ENCODE results near the gene TPP2. TPM values are rescaled to one million over a fixed set of nuclear protein-coding genes. Genes with fewer than 3 reads are reported as not detected.

Gene TPP2
- total RNA-seq, 1 donor from 2014 or later = 33.0 TPM

DNA sequence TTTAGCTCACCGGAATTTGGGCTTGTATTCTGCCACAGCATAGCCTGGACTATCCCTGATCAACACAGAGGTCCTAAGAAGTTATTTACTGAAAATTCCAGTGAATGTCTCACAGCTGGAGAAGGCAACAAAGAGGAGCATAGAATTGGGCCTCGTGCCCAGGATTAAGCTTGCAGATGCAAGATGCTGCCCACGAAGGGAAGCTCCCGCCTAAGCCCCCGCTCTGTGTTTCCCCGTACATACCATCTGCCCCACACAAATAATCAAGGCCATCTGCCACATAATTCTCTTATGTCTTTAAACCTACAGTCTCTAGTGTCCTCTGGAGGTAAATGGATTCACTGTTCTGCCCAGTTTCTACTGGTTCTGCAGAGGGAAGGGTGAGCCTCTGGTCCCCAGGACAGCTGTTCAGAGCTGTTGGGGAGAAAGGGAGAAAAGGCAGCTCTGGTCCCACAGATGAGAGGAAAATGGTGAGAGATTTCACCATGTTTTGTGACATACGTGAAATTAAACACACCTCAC is 7.4 kb upstream of the TPP2 start:
- intact Hi-C loops (cut with micrococcal nuclease) = no loop called here
- ATAC-seq = no peak
- no peak for DNase-seq

- DNase-seq (peak; percentile 81), ATAC-seq (peak; percentile 31)
- intact Hi-C loops (cut with micrococcal nuclease) = loop anchor here (5.0 kb wide), 1 partner anchor 255 kb away; the partner anchor contains the start of gene ERCC5
Measured at GRCh38 chr13:102591988-102592781, 4.6 kb upstream of the TPP2 start.

DNA sequence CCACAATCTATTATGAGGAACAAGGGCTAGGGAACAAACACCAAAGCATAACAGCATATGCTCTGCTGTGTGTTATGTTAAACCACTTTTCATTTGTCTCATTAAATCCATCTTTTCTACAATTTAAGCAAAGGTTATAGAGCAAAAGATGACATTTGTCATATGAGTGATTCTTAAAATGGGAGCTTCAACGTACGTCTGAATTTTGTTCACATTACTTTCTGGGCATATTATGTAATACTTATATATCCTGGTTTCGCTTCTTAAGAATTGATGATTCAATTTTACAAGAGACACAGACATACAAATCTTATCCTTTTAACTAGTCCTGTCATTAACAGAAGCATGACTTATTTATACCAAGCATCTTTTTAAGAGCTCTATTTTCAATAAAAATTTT is 3.3 kb upstream of the TPP2 start:
- intact Hi-C loops (cut with micrococcal nuclease) = loop anchor here (5.0 kb wide), 1 partner anchor 254 kb away; the partner anchor contains the start of gene ERCC5
- ATAC-seq (no peak), DNase-seq (no peak)

DNA sequence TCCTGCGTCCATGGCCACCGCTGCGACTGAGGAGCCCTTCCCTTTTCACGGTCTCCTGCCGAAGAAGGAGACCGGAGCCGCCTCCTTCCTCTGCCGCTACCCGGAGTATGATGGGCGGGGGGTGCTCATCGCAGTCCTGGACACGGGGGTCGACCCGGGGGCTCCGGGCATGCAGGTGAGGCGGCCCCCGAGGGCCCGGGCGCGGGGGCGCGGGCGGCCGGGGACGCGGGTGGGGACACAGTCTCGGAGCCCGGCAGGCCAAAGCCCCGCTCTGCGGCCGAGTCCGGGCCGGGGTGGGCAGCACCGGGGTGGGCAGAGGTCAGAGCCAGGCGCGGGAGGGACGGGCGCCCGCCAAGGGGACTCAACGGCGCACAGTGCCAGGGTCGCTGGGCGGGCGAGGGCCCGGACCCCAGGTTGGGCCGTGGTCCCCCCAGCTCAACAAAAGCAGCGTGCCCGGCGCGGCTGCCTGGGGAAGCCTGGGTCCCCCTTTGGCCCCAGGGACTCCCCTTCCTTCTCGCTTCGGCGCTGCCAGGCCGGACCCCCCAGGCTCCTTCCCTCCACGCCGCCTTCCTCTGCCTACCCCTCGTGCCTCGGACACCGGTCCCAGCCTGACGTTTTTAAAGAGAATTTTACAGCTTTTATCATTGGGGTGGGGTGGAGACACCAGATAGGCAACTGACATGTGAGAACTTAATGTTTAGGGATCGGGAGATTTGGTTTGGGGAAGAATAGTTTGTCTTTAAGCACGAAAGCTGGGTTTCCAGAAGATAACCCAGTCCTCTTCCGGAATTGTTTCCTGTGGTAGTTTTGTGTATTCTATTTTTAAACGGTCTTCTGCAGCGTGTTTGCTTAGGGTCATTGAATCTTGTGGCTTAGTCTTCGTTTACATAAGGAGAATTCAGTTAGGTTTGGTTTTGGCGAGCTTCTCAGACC is 509 bp downstream of the TPP2 start:
- ATAC-seq (peak; percentile 20), DNase-seq (no peak)
- intact Hi-C loops (cut with micrococcal nuclease) = no loop called here

DNA sequence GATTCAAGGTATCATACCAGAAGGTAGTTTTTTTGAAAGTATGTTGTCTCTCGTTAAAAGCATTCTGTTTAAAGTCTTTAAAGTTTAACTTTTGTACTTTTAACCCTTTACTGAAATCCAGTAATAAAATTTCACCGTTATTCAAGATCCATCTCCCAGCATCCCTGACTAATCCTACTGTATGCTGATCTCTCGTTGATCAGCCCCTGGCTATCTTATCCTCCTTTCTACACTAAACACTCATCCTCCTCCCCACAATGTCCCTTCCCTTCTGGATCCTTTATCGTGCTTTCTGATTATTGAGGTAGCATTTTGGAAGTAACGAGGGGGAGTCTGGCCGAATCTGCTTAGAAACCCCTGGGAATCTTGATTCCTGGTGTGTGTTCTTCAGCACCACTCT is 1.3 kb downstream of the TPP2 start:
- ATAC-seq (no peak), DNase-seq (no peak)
- intact Hi-C loops (cut with micrococcal nuclease) = no loop called here

DNA sequence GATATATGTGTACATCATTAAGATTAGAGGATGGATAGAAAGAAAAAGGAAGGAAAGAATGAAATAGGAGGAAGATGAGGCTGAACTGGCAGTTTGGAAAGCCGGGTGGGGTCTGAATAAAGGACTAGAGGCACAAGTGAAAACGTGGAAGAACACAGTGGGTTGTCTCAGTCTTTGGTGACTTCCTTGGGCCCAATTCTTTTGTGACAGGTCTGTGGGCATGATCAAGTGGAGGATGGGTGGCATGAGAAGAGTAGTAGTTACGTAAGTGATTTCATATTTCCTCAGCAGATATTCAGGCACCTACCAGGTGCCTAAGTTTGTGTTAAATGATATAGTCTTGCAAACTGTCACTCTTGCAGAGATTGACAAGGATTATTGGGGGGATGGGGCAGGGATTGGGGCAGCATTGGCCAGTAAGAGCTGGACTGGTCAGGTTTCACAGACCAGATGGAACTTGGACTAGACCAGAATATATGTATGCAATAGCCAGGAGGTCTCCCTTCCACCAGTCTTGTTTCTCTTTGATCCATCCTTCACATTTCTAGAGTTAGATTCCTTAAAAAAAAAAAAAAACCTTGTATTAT is 2.7 kb downstream of the TPP2 start:
- intact Hi-C loops (cut with micrococcal nuclease) = no loop called here
- no peak for DNase-seq
- no peak for ATAC-seq

GRCh38 chr13:102606537-102607309 is 9.9 kb downstream of the TPP2 start:
- DNase-seq (no peak), ATAC-seq (no peak)
- intact Hi-C loops (cut with micrococcal nuclease) = no loop called here

DNA sequence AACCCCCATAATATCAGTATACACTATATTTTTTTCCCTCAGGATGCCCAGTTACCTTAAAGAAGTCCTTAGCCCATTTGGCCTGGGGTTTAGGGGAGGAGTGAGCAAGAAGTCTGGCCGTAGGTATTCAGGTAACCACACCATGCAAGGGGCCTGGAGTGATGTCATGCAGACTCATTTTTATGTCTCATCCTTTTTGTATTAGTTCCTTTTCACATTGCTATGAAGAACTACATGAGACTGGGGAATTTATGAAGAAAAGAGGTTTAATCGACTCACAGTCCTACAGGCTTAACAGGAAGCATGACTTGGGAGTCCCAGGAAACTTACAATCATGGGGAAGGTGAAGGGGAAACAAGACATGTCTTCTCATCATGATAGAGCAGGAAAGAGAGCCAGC is 12.2 kb downstream of the TPP2 start:
- intact Hi-C loops (cut with micrococcal nuclease) = no loop called here
- no peak for ATAC-seq
- DNase-seq = no peak

DNA sequence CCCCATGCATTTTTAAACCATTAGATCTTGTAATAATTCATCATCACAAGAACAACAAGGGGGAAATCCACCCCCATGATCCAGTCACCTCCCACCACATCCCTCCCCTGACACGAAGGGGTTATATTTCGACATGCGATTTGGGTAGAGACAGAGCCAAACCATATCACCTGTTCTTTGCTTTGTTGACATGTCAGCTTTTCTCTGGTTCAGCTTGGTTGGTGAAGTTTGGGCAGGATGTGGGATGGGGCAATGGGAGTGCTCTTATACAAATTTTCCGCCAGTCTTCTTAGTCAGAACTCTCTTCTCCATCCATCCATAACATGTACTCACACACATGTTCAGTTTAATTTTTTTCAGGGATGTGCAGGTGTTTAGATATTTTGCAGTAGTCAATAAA is 12.9 kb downstream of the TPP2 start:
- DNase-seq (no peak), ATAC-seq (no peak)
- intact Hi-C loops (cut with micrococcal nuclease) = no loop called here

DNA sequence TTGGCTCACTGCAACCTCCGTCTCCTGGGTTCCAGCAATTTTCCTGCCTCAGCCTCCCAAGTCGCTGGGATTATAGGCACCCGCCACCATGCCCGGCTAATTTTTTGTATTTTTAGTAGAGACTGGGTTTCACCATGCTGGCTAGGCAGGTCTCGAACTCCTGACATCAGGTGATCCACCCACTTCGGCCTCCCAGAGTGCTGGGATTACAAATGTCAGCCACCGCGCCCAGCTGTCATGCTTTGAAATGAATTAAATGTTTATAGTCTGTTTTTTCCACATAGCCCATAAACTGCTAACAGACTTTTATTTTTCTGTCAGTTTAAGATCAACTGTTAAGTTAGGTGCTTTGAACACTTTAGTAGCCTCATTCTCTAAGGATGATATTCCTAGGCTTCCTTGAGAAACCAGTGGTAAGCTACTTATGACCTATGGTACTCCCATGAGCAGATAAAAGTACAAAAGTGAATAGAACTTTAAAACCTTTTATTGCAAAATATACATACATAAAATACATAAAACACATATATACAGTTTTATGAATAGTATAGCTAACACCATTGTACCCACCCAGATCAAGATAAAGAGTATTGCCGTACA is 13.6 kb downstream of the TPP2 start:
- DNase-seq (no peak), ATAC-seq (no peak)
- intact Hi-C loops (cut with micrococcal nuclease) = no loop called here

GRCh38 chr13:102617697-102618350 is 21.0 kb downstream of the TPP2 start:
- peak; percentile 27 for ATAC-seq
- intact Hi-C loops (cut with micrococcal nuclease) = no loop called here

GRCh38 chr13:102620516-102620915 is 23.7 kb downstream of the TPP2 start:
- ATAC-seq = no peak
- DNase-seq = no peak
- intact Hi-C loops (cut with micrococcal nuclease) = no loop called here

More at GRCh38 chr13:102617697-102618350, 21.0 kb downstream of the TPP2 start:
- no peak for DNase-seq

- ATAC-seq (no peak), DNase-seq (no peak)
- intact Hi-C loops (cut with micrococcal nuclease) = no loop called here
Measured at GRCh38 chr13:102626928-102627327, 30.1 kb downstream of the TPP2 start.

DNA sequence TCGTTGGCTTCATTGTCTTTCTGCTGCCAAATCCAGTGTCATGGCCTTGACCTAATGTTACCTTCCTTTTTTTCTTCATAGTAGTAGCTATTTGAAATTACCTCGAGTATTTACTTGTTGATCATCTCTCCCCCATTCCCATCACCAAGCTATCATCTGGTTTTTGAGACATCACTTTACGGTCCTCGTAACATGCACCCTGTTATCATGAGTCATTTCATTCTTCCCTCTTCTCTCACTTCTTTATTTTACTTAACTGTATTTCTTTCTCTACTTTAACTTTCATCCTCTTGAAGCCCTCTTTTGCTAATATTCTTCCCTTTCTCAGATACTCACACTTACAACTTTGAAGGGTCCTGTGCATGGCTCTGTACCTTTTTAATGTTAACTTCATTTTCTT is 31.8 kb downstream of the TPP2 start:
- intact Hi-C loops (cut with micrococcal nuclease) = no loop called here
- ATAC-seq = no peak
- DNase-seq = no peak

- DNase-seq (no peak), ATAC-seq (no peak)
- intact Hi-C loops (cut with micrococcal nuclease) = no loop called here
Measured at GRCh38 chr13:102631198-102631597, 34.4 kb downstream of the TPP2 start.

DNA sequence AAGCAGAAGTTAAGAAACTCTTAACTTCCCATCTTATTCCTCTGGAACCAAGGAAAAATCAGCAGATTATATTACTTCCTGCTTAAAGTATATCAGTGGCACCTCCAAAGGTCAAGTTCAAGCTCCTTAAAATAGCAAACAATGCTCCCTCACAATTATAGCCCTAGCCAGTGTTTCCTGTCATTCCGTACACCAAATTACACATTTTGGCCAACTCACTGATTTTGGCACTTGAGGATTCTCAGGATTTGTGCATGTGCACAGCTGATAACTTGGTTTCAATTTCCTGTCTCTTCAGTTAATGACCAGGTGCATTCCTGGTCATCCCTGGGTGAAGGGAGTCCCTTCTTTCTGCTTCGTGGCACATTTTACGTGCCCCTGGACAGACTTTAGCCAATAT is 42.0 kb downstream of the TPP2 start:
- DNase-seq = no peak
- no peak for ATAC-seq
- intact Hi-C loops (cut with micrococcal nuclease) = no loop called here

- no peak for ATAC-seq
- intact Hi-C loops (cut with micrococcal nuclease) = no loop called here
Measured at GRCh38 chr13:102642029-102642428, 45.2 kb downstream of the TPP2 start.

DNA sequence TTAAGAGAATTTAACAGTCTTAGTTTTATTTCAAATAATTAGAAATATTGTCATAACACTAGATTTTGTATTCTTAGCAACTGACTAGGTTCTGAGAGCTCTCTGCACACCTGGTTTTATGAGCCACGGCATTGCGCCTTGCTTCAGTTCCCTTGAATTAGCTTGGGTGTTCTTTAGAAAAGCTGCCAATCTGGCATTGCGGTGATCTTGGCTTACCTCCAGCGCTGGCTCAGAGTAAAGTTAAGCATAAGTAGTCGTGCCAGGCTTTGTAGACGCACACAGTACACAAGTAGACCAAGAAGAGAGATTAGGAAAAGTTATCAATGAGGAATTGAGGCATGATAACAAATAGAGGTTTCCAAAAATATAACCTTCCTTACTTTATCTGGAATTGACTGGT is 45.7 kb downstream of the TPP2 start:
- ATAC-seq (peak; percentile 88), DNase-seq (peak; percentile 71)
- intact Hi-C loops (cut with micrococcal nuclease) = no loop called here

More at GRCh38 chr13:102642029-102642428, 45.2 kb downstream of the TPP2 start:
- DNase-seq = no peak
